ENCODE data around the gene HECTD4.

The HECTD4 gene

GRCh38 chr12:112214064-112214463 lies 168.2 kb downstream of the HECTD4 start:
- H3K27me3 ChIP-seq (replicated peaks in 2 of 5; ENCODE audit: control insufficient read depth in 4 of 5, insufficient read depth in 5 of 5, low read length in 4 of 5): no peaks in the 10 kb centered on the region
- no peak for DNase-seq
- POLR2A ChIA-PET: interaction anchor here (0.8 kb wide), 1 partner anchor 10 kb away, joined by 3 read pairs; no protein-coding TSS in a partner anchor
- peaks cover 0 to 3% (median 0%) of the 10 kb centered on the region in 4 experiments for H3K4me1 ChIP-seq (ENCODE audit: control extremely low read depth in 1 of 4, control insufficient read depth in 4 of 4, insufficient read depth in 4 of 4, low read length in 3 of 4)
- 97% methylated on average over 4 of the region's 4 CpGs for WGBS (ENCODE audit: insufficient coverage)
- H3K4me3 ChIP-seq (ENCODE audit: control insufficient read depth in 1 of 7, extremely low read depth in 1 of 7, insufficient read depth in 4 of 7, low read depth in 2 of 7, low read length in 6 of 7): no peak overlapping the region
- H3K36me3 ChIP-seq (ENCODE audit: control insufficient read depth in 4 of 4, insufficient read depth in 4 of 4, low read length in 3 of 4): peaks cover 24 to 65% (median 45%) of the 10 kb centered on the region in 4 experiments
- CTCF ChIA-PET: interaction anchor here (1.0 to 1.3 kb wide), 2 partner anchors 12 to 17 kb away, joined by 3 read pairs; no protein-coding TSS in a partner anchor
- no peaks in the 10 kb centered on the region for H3K9me3 ChIP-seq (ENCODE audit: control extremely low read depth in 1 of 5, control insufficient read depth in 4 of 5, insufficient read depth in 2 of 5, low read depth in 1 of 5, low read length in 4 of 5)
- no peak overlapping the region for H3K27ac ChIP-seq (ENCODE audit: insufficient read depth in 1 of 2, low read depth in 1 of 2, low read length in 2 of 2, poor library complexity in 1 of 2, severe bottlenecking in 2 of 2)

- Histone ChIP-seq H3K4me3 (ENCODE audit: control insufficient read depth in 1 of 7, extremely low read depth in 1 of 7, insufficient read depth in 4 of 7, low read depth in 2 of 7, low read length in 6 of 7) (no peak overlapping the region), H3K4me1 (ENCODE audit: control extremely low read depth in 1 of 4, control insufficient read depth in 4 of 4, insufficient read depth in 4 of 4, low read length in 3 of 4) (no peaks in the 10 kb centered on the region), H3K36me3 (ENCODE audit: control insufficient read depth in 4 of 4, insufficient read depth in 4 of 4, low read length in 3 of 4) (peaks cover 23 to 74% (median 48%) of the 10 kb centered on the region in 4 experiments), H3K9me3 (ENCODE audit: control extremely low read depth in 1 of 5, control insufficient read depth in 4 of 5, insufficient read depth in 2 of 5, low read depth in 1 of 5, low read length in 4 of 5) (no peaks in the 10 kb centered on the region), H3K27ac (ENCODE audit: insufficient read depth in 1 of 2, low read depth in 1 of 2, low read length in 2 of 2, poor library complexity in 1 of 2, severe bottlenecking in 2 of 2) (no peak overlapping the region), H3K27me3 (replicated peaks in 2 of 5; ENCODE audit: control insufficient read depth in 4 of 5, insufficient read depth in 5 of 5, low read length in 4 of 5) (no peaks in the 10 kb centered on the region)
- ChIA-PET CTCF (interaction anchor here (0.9 to 1.4 kb wide), 3 partner anchors 9 to 137 kb away, joined by 3 read pairs; no protein-coding TSS in a partner anchor), POLR2A (no interaction called here)
- DNase-seq: no peak
- WGBS (ENCODE audit: insufficient coverage): 98% methylated on average over 6 of the region's 7 CpGs
Measured at GRCh38 chr12:112208301-112208910, 173.8 kb downstream of the HECTD4 start.

GRCh38 chr12:112207397-112207924 lies 174.8 kb downstream of the HECTD4 start:
- 98% methylated on average over 4 of the region's 4 CpGs for WGBS (ENCODE audit: insufficient coverage)
- DNase-seq: no peak
- CTCF ChIA-PET: interaction anchor here (1.4 kb wide), 1 partner anchor 136 kb away, joined by 3 read pairs; no protein-coding TSS in a partner anchor

GRCh38 chr12:112206944-112207343 lies 175.3 kb downstream of the HECTD4 start:
- peaks cover 24 to 75% (median 50%) of the 10 kb centered on the region in 4 experiments for H3K36me3 ChIP-seq (ENCODE audit: control insufficient read depth in 4 of 4, insufficient read depth in 4 of 4, low read length in 3 of 4)
- CTCF ChIA-PET: interaction anchor here (1.4 kb wide), 1 partner anchor 136 kb away, joined by 3 read pairs; no protein-coding TSS in a partner anchor
- POLR2A ChIA-PET: no interaction called here

More at GRCh38 chr12:112207397-112207924, 174.8 kb downstream of the HECTD4 start:
- POLR2A ChIA-PET: no interaction called here
- Histone ChIP-seq H3K4me3 (ENCODE audit: control insufficient read depth in 1 of 7, extremely low read depth in 1 of 7, insufficient read depth in 4 of 7, low read depth in 2 of 7, low read length in 6 of 7) (no peak overlapping the region), H3K27me3 (replicated peaks in 2 of 5; ENCODE audit: control insufficient read depth in 4 of 5, insufficient read depth in 5 of 5, low read length in 4 of 5) (no peaks in the 10 kb centered on the region), H3K36me3 (ENCODE audit: control insufficient read depth in 4 of 4, insufficient read depth in 4 of 4, low read length in 3 of 4) (peaks cover 25 to 80% (median 55%) of the 10 kb centered on the region in 4 experiments), H3K27ac (ENCODE audit: insufficient read depth in 1 of 2, low read depth in 1 of 2, low read length in 2 of 2, poor library complexity in 1 of 2, severe bottlenecking in 2 of 2) (no peak overlapping the region), H3K4me1 (ENCODE audit: control extremely low read depth in 1 of 4, control insufficient read depth in 4 of 4, insufficient read depth in 4 of 4, low read length in 3 of 4) (no peaks in the 10 kb centered on the region), H3K9me3 (ENCODE audit: control extremely low read depth in 1 of 5, control insufficient read depth in 4 of 5, insufficient read depth in 2 of 5, low read depth in 1 of 5, low read length in 4 of 5) (no peaks in the 10 kb centered on the region)

GRCh38 chr12:112199136-112199535 lies 183.1 kb downstream of the HECTD4 start:
- ChIA-PET POLR2A (no interaction called here), CTCF (interaction anchor here (0.8 to 8.7 kb wide), 10 partner anchors 8 to 212 kb away, joined by 3 to 67 read pairs (median 4); no protein-coding TSS in a partner anchor)
- H3K36me3 ChIP-seq (ENCODE audit: control insufficient read depth in 4 of 4, insufficient read depth in 4 of 4, low read length in 3 of 4): peaks cover 14 to 59% (median 42%) of the 10 kb centered on the region in 4 experiments
- 94% methylated on average over 4 of the region's 4 CpGs for WGBS (ENCODE audit: insufficient coverage)
- no peaks in the 10 kb centered on the region for H3K9me3 ChIP-seq (ENCODE audit: control extremely low read depth in 1 of 5, control insufficient read depth in 4 of 5, insufficient read depth in 2 of 5, low read depth in 1 of 5, low read length in 4 of 5)
- H3K27ac ChIP-seq (ENCODE audit: insufficient read depth in 1 of 2, low read depth in 1 of 2, low read length in 2 of 2, poor library complexity in 1 of 2, severe bottlenecking in 2 of 2): no peak overlapping the region
- H3K4me3 ChIP-seq (ENCODE audit: control insufficient read depth in 1 of 7, extremely low read depth in 1 of 7, insufficient read depth in 4 of 7, low read depth in 2 of 7, low read length in 6 of 7): no peak overlapping the region
- DNase-seq: no peak
- H3K27me3 ChIP-seq (replicated peaks in 2 of 5; ENCODE audit: control insufficient read depth in 4 of 5, insufficient read depth in 5 of 5, low read length in 4 of 5): no peaks in the 10 kb centered on the region
- no peaks in the 10 kb centered on the region for H3K4me1 ChIP-seq (ENCODE audit: control extremely low read depth in 1 of 4, control insufficient read depth in 4 of 4, insufficient read depth in 4 of 4, low read length in 3 of 4)

More at GRCh38 chr12:112206944-112207343, 175.3 kb downstream of the HECTD4 start:
- Histone ChIP-seq H3K4me1 (ENCODE audit: control extremely low read depth in 1 of 4, control insufficient read depth in 4 of 4, insufficient read depth in 4 of 4, low read length in 3 of 4) (no peaks in the 10 kb centered on the region), H3K9me3 (ENCODE audit: control extremely low read depth in 1 of 5, control insufficient read depth in 4 of 5, insufficient read depth in 2 of 5, low read depth in 1 of 5, low read length in 4 of 5) (no peaks in the 10 kb centered on the region), H3K27me3 (replicated peaks in 2 of 5; ENCODE audit: control insufficient read depth in 4 of 5, insufficient read depth in 5 of 5, low read length in 4 of 5) (no peaks in the 10 kb centered on the region), H3K4me3 (ENCODE audit: control insufficient read depth in 1 of 7, extremely low read depth in 1 of 7, insufficient read depth in 4 of 7, low read depth in 2 of 7, low read length in 6 of 7) (no peak overlapping the region), H3K27ac (ENCODE audit: insufficient read depth in 1 of 2, low read depth in 1 of 2, low read length in 2 of 2, poor library complexity in 1 of 2, severe bottlenecking in 2 of 2) (no peak overlapping the region)
- DNase-seq: no peak
- 94% methylated on average over 2 of the region's 7 CpGs for WGBS (ENCODE audit: insufficient coverage)

GRCh38 chr12:112198120-112198733 lies 184.0 kb downstream of the HECTD4 start:
- no peaks in the 10 kb centered on the region for H3K9me3 ChIP-seq (ENCODE audit: control extremely low read depth in 1 of 5, control insufficient read depth in 4 of 5, insufficient read depth in 2 of 5, low read depth in 1 of 5, low read length in 4 of 5)
- peak; percentile 64 to 82 (median 77) for DNase-seq
- WGBS (ENCODE audit: insufficient coverage): 85% methylated on average over 6 of the region's 9 CpGs
- ChIA-PET CTCF (interaction anchor here (0.5 to 8.7 kb wide), 20 partner anchors 8 to 327 kb away, joined by 3 to 67 read pairs (median 4); partner anchors contain the start of gene TRAFD1), POLR2A (no interaction called here)
- peaks cover 12 to 62% (median 43%) of the 10 kb centered on the region in 4 experiments for H3K36me3 ChIP-seq (ENCODE audit: control insufficient read depth in 4 of 4, insufficient read depth in 4 of 4, low read length in 3 of 4)
- no peak overlapping the region for H3K4me3 ChIP-seq (ENCODE audit: control insufficient read depth in 1 of 7, extremely low read depth in 1 of 7, insufficient read depth in 4 of 7, low read depth in 2 of 7, low read length in 6 of 7)
- no peaks in the 10 kb centered on the region for H3K4me1 ChIP-seq (ENCODE audit: control extremely low read depth in 1 of 4, control insufficient read depth in 4 of 4, insufficient read depth in 4 of 4, low read length in 3 of 4)
- no peaks in the 10 kb centered on the region for H3K27me3 ChIP-seq (replicated peaks in 2 of 5; ENCODE audit: control insufficient read depth in 4 of 5, insufficient read depth in 5 of 5, low read length in 4 of 5)
- H3K27ac ChIP-seq (ENCODE audit: insufficient read depth in 1 of 2, low read depth in 1 of 2, low read length in 2 of 2, poor library complexity in 1 of 2, severe bottlenecking in 2 of 2): no peak overlapping the region

Data from common myeloid progenitor, CD34-positive (primary cell).